ENCODE measurements around the gene PLOD3. TPM values are rescaled to one million over a fixed set of nuclear protein-coding genes. Genes with fewer than 3 reads are reported as not detected.

Gene PLOD3
- total and polyA plus RNA-seq, 2 of the 8 experiments (the other 6 are each of a cell fraction or from before 2014, with no cell fraction given) = 28.4 to 47.2 TPM

- FAIRE-seq = no peak
- peak overlapping the region; percentile 59 to 67 for H3K4me2 ChIP-seq (ENCODE audit: insufficient read depth in 1 of 2, low read depth in 2 of 2, low read length in 2 of 2)
Observed at GRCh38 chr7:101202603-101202918, 14.8 kb downstream of the PLOD3 start.

More at GRCh38 chr7:101202603-101202918, 14.8 kb downstream of the PLOD3 start:
- peak overlapping the region in 2 of 4 experiments; percentile 39 to 60; a peak in 3 of 8 replicates for H3K4me3 ChIP-seq (ENCODE audit: extremely low read depth in 1 of 4, insufficient read depth in 2 of 4, low read depth in 3 of 4, low read length in 4 of 4)
- no peak overlapping the region for H3K27ac ChIP-seq (ENCODE audit: low read depth, low read length)
- peaks cover 8% of the 10 kb centered on the region; the same call in 1 of the 2 replicates for H3K23me2 ChIP-seq (ENCODE audit: low read depth, low read length)
- H4K8ac ChIP-seq (ENCODE audit: extremely low read depth, insufficient read depth, low read length) = peak overlapping the region; percentile 72; the same call in 1 of the 2 replicates
- H2BK20ac ChIP-seq (ENCODE audit: low read length) = 0 out of 2 replicates have a peak overlapping the region, but pooled peaks have one; percentile 23
- DNase-seq (ENCODE audit: low read depth in 1 of 2, low spot score in 2 of 2) = no peak
- ChIA-PET POLR2A (ENCODE audit: partially characterized antibody) (interaction anchor here (1.0 to 4.5 kb wide), 7 partner anchors 10 to 96 kb away, joined by 3 to 17 read pairs (median 6); partner anchors contain the start of genes PLOD3 and ZNHIT1), CTCF (ENCODE audit: partially characterized antibody) (interaction anchor here (0.8 to 3.0 kb wide), 7 partner anchors 11 to 80 kb away, joined by 3 to 22 read pairs (median 4); partner anchors contain the start of genes PLOD3 and ZNHIT1)
- H2BK12ac ChIP-seq (ENCODE audit: low read depth, low read length) = 0 out of 2 replicates have a peak overlapping the region, but pooled peaks have one; percentile 60
- peaks cover 5 to 21% (median 14%) of the 10 kb centered on the region in 4 experiments for H3K4me1 ChIP-seq (replicated peaks in 1 of 4; ENCODE audit: control insufficient read depth in 3 of 4, insufficient read depth in 4 of 4, low read length in 3 of 4)
- 0 out of 4 replicates have a peak, but pooled peaks of 1 of the 2 experiments have one; percentile 9 for TF ChIP-seq HDAC2 (IDR thresholded peaks at IDR 0.05; ENCODE audit: borderline replicate concordance in 1 of 2, low read depth in 2 of 2, low read length in 2 of 2)
- no peak for TF ChIP-seq ZNF274 (IDR thresholded peaks at IDR 0.05; ENCODE audit: borderline replicate concordance, extremely low read depth, low read length)
- no peaks in the 10 kb centered on the region for H3K9me3 ChIP-seq (ENCODE audit: insufficient read depth in 2 of 2, low read depth in 1 of 2, low read length in 1 of 2)
- no peak overlapping the region for H3K18ac ChIP-seq (ENCODE audit: extremely low read depth, low read length)
- H2AK5ac ChIP-seq (ENCODE audit: low read depth, low read length) = no peak overlapping the region
- no peak overlapping the region for H4K91ac ChIP-seq (replicated peaks; ENCODE audit: insufficient read length, low read length)
- H2AFZ ChIP-seq (ENCODE audit: low read length) = no peak overlapping the region
- H2BK15ac ChIP-seq (ENCODE audit: low read length) = no peak overlapping the region
- H3K79me1 ChIP-seq (ENCODE audit: low read depth, low read length) = no peaks in the 10 kb centered on the region
- H3K27me3 ChIP-seq (replicated peaks in 1 of 4; ENCODE audit: control insufficient read depth in 3 of 4, extremely low read depth in 1 of 4, insufficient read depth in 3 of 4, low read length in 3 of 4) = peaks cover 0 to 16% (median 9%) of the 10 kb centered on the region in 4 experiments; a peak in 5 of 7 replicates
- no peak overlapping the region for H3K56ac ChIP-seq (replicated peaks; ENCODE audit: insufficient read length, low read depth, low read length)
- H3K79me2 ChIP-seq (ENCODE audit: control insufficient read depth in 1 of 2, insufficient read depth in 2 of 2, low read length in 2 of 2) = no peaks in the 10 kb centered on the region
- H3K4ac ChIP-seq (replicated peaks; ENCODE audit: insufficient read length, low read depth, low read length) = no peak overlapping the region
- no peak overlapping the region for H2BK120ac ChIP-seq (replicated peaks; ENCODE audit: low read depth, low read length)
- no peaks in the 10 kb centered on the region for H3K36me3 ChIP-seq (ENCODE audit: control insufficient read depth in 2 of 4, insufficient read depth in 4 of 4, low read length in 3 of 4)
- no peak overlapping the region for H3K14ac ChIP-seq (ENCODE audit: insufficient read length)
- no peak overlapping the region for H3K9ac ChIP-seq (replicated peaks in 1 of 4; ENCODE audit: extremely low read depth in 1 of 4, low read depth in 3 of 4, low read length in 3 of 4)
- 87% methylated on average over 5 of the region's 5 CpGs; no CpG with 5 or more reads in 1 of the 2 experiments for WGBS, 2 experiments (ENCODE audit: extremely low coverage in 1 of 2, insufficient coverage in 1 of 2, insufficient read length in 1 of 2, insufficient replicate concordance in 2 of 2, low coverage in 1 of 2, low lambda C conversion rate in 2 of 2, missing lambda C conversion rate in 1 of 2)
- no peak overlapping the region for H3K23ac ChIP-seq (ENCODE audit: insufficient read length)
- H4K5ac ChIP-seq (ENCODE audit: insufficient read length, low read depth, low read length) = no peak overlapping the region
- H2BK5ac ChIP-seq (ENCODE audit: low read depth, low read length) = peak overlapping the region; percentile 52; the same call in 1 of the 2 replicates
- peaks cover 0 to 2% of the 10 kb centered on the region in 2 experiments for H4K20me1 ChIP-seq (replicated peaks in 1 of 2; ENCODE audit: control insufficient read depth in 1 of 2, insufficient read depth in 2 of 2, low read length in 2 of 2)
